HG02678 (cell line): ENCODE results near the gene ASCL1.

Source experiments
- ATAC-seq: cut with Tn5 transposase; IDR thresholded peaks from one replicate; pipeline ENCODE4 v1.9.1; 2021; ENCODE audit warnings: mild to moderate bottlenecking, moderate library complexity; ENCODE audit not compliant: unreplicated experiment

ASCL1 gene

GRCh38 chr12:102957339-102958050 lies at the start of gene ASCL1:
ASCL1 (plus strand) TSS chr12:102957674; CDS start chr12:102958245, 571 bp downstream.
- peak; percentile 39 for ATAC-seq

- ATAC-seq: no peak
Observed at GRCh38 chr12:102907918-102908317, 49.6 kb upstream of the ASCL1 start.

GRCh38 chr12:102910137-102910536 lies 47.3 kb upstream of the ASCL1 start:
- no peak for ATAC-seq

- no peak for ATAC-seq
Observed at GRCh38 chr12:102910792-102911191, 46.7 kb upstream of the ASCL1 start.

GRCh38 chr12:102911320-102911719 lies 46.2 kb upstream of the ASCL1 start:
- ATAC-seq: no peak

GRCh38 chr12:102912258-102912657 lies 45.2 kb upstream of the ASCL1 start:
- ATAC-seq: no peak

GRCh38 chr12:102913453-102914226 lies 43.8 kb upstream of the ASCL1 start:
- no peak for ATAC-seq

GRCh38 chr12:102916252-102917025 lies 41.0 kb upstream of the ASCL1 start:
- ATAC-seq: no peak

- ATAC-seq: peak; percentile 55
Observed at GRCh38 chr12:102917026-102917787, 40.3 kb upstream of the ASCL1 start, which contains the start of gene PAH. PAH (minus strand) TSS chr12:102917244; CDS start chr12:102917130, 114 bp downstream.

- no peak for ATAC-seq
Observed at GRCh38 chr12:102918840-102919239, 38.6 kb upstream of the ASCL1 start.

GRCh38 chr12:102920271-102920670 lies 37.2 kb upstream of the ASCL1 start:
- no peak for ATAC-seq

GRCh38 chr12:102921240-102921639 lies 36.2 kb upstream of the ASCL1 start:
- ATAC-seq: no peak

GRCh38 chr12:102927220-102927619 lies 30.3 kb upstream of the ASCL1 start:
- no peak for ATAC-seq

GRCh38 chr12:102933168-102933567 lies 24.3 kb upstream of the ASCL1 start:
- ATAC-seq: no peak

- no peak for ATAC-seq
Observed at GRCh38 chr12:102939059-102939458, 18.4 kb upstream of the ASCL1 start.

GRCh38 chr12:102939670-102940222 lies 17.7 kb upstream of the ASCL1 start:
- no peak for ATAC-seq

GRCh38 chr12:102946042-102946441 lies 11.4 kb upstream of the ASCL1 start:
- ATAC-seq: no peak

GRCh38 chr12:102948941-102949352 lies 8.5 kb upstream of the ASCL1 start:
- ATAC-seq: no peak

GRCh38 chr12:102950107-102950949 lies 7.1 kb upstream of the ASCL1 start:
- ATAC-seq: no peak
